GM13977 (cell line): ENCODE measurements around the gene CSNK1D.
A peak's percentile ranks its signal among the peaks of the same experiment; 100 is the strongest.

Experiments
- DNase-seq: peaks from one replicate; pipeline ENCODE4 v3.0.0; 2012; ENCODE audit warnings: low spot score
- in situ Hi-C: fragments of 300-500 bp; cut with MboI; formaldehyde crosslinking; loops from one replicate; pipeline ENCODE4 v1.12.0; 2022; ENCODE audit warnings: low sequenced_read_pairs, low pct_unique_long_range_greater_than_20kb, mixed read lengths, inconsistent platforms; ENCODE audit not compliant: unreplicated experiment
- TF ChIP-seq, protein P1 (sequence below): IDR thresholded peaks from 2 replicates; pipeline ENCODE4 v1.5.1; 2012; ENCODE audit warnings: mild to moderate bottlenecking, control low read depth; ENCODE audit not compliant: insufficient read depth; ENCODE audit errors: extremely low read depth, missing control alignments

CSNK1D gene

DNA sequence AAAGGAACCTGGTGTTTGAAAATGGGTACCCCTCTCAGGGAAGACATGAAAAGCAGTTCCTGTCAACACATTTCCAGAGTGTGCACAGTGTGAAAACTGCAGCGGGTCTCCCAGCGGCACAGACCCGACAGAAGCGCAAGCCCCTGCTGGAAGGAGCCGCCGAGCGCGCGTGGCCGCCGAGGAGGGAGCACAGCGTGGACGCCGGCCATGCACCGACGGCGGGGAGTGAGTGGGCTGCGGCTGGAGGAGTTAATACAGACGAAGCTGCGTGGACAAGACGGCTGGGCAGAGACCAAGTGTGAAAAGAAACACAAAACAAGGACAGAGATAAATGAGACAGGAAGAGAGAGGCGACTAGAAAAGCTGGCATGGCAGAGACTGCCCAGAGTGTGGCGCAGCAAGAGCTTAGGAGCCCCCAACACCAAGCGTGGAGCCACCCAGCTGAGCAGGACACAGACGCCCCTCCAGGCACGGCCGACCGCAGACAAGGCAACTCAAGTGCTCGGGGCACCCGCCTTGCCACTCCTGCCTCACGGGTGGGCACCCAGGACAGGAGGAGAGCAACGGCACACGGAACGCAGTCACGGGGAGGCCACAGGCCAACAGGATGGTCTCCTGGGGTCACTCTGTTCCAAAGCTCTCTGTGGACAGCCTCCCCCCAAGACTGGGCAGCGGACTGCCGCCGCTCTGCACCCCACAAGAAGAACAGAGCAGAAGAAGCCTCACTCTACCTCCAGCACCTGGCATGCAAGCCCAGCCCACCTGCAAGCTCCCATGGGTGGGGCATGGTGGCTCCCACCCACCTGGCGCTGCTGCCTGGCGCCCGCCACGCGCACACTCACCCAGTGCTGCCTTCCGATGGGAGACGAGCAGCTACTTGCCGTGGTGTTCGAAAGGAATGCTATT is 28.1 kb downstream of the CSNK1D start:
- DNase-seq: no peak
- in situ Hi-C loops: no loop called here
- TF ChIP-seq, protein P1, sequence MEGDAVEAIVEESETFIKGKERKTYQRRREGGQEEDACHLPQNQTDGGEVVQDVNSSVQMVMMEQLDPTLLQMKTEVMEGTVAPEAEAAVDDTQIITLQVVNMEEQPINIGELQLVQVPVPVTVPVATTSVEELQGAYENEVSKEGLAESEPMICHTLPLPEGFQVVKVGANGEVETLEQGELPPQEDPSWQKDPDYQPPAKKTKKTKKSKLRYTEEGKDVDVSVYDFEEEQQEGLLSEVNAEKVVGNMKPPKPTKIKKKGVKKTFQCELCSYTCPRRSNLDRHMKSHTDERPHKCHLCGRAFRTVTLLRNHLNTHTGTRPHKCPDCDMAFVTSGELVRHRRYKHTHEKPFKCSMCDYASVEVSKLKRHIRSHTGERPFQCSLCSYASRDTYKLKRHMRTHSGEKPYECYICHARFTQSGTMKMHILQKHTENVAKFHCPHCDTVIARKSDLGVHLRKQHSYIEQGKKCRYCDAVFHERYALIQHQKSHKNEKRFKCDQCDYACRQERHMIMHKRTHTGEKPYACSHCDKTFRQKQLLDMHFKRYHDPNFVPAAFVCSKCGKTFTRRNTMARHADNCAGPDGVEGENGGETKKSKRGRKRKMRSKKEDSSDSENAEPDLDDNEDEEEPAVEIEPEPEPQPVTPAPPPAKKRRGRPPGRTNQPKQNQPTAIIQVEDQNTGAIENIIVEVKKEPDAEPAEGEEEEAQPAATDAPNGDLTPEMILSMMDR: no peak

DNA sequence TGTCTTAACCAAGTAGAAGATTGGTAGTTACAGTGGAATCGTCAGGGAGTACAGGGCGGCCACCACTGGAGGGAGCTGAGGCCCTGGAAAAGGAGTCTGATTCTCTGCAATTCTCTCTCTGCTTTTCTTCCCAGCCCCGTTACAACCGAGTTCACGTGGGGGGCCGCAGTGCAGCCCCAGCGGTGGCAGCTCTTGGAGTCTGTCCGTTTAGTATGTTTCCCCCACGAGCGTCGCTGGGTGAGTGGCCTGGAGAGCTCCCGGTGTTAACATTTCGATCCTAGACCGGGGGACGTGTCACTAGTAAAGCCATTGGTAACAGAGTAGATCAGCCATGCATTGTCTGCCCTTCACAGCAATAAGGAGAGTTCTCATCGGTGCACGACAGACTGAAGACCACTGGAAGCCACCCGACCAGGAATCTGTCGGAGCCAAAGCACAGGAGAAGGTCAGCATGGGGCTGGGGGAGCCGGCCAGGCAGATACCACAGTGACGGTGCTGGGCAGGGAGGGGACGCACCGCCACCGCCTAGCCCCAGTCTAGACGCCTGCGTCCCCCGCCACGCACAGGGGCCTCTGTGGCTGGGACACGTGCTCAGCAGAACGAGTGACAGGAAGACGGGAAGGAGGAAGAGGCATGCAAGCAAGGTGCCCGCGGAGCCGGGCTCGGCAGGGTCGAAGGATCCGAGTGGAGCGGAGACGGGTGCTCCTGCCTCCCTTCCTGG is 28.9 kb downstream of the CSNK1D start:
- DNase-seq: no peak
- in situ Hi-C loops: no loop called here
- TF ChIP-seq, protein P1: peak; percentile 27

DNA sequence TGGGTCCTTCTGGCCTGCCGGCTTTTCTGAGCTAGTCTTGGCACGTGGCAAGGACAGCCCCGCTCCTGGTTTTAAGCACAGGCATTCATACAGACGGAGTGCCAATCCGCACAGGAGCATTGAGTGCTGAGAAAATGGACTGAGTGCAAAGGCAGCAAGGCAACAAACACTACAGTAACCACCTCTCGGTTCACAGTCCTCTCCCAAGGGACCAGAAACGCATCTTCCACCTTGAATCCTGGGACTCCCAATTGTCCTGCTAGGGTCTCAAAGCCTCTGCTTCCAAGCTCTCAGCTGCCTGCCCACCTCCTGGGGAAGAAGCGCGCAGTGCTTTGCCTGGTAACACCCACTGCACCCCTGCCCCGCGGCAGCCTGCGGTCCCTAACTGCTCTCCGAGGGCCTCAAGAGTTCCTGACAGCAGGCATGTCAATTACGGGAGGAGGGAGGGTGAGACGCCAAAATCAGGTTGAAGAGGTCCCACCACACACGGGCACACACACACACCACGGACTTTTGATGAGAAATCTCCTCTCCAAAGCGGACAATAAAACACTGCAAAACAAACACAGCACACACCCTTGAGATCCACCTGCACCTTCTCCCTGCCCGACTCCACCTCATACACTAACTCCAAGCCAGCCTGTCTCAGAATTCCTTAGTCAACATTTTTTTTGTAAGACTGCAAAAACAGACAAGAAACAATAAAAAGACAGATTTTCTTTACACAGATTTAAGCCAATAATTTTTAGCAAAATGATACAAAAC is 29.7 kb downstream of the CSNK1D start:
- TF ChIP-seq, protein P1: no peak
- DNase-seq: no peak
- in situ Hi-C loops: no loop called here

DNA sequence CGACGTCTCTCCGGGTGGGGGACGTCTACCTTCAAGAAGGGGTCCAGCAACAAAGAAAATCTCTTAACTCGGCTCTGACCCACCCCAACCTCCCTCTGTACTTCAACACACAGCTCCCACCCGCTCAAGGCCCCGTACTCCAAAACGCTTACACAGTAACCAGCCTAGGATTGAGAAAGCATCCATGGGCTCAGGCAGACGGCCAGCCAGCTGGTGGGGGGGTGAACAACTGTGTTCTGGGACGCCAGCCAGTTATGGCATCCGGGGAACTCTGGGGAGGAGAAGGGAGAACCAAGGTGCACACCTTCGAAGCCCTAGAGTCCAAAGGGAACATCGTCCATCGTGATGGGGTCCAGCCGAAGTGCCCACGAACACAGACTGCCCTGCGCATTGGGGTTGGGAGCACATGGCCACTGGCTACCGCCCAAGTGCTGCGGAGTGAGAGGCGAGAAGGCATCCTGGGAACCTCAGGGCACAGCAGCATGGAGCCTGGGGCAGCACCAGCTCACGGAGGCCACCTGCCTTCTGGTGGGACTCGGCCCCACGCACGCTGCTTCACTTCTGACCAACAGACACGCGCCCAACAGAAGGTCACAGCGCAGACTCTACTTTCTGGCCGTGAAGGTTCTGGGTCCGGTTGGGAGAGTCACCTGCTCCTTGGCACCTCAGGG is 30.4 kb downstream of the CSNK1D start:
- TF ChIP-seq, protein P1: no peak
- in situ Hi-C loops: no loop called here
- no peak for DNase-seq

DNA sequence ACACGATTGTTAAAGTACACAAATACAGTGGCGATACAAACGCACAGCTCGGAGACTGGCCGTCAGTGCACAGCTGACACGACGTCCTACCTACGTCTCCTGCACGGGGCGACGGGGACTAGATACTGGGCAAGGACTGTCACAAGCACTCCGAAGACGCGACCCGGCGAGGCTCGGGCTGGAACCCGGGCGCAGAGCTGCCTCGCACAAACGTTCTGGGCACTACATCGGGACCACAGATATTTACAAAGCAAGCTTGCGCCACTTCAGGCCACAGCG is 30.9 kb downstream of the CSNK1D start:
- DNase-seq: no peak
- TF ChIP-seq, protein P1: no peak
- in situ Hi-C loops: no loop called here

DNA sequence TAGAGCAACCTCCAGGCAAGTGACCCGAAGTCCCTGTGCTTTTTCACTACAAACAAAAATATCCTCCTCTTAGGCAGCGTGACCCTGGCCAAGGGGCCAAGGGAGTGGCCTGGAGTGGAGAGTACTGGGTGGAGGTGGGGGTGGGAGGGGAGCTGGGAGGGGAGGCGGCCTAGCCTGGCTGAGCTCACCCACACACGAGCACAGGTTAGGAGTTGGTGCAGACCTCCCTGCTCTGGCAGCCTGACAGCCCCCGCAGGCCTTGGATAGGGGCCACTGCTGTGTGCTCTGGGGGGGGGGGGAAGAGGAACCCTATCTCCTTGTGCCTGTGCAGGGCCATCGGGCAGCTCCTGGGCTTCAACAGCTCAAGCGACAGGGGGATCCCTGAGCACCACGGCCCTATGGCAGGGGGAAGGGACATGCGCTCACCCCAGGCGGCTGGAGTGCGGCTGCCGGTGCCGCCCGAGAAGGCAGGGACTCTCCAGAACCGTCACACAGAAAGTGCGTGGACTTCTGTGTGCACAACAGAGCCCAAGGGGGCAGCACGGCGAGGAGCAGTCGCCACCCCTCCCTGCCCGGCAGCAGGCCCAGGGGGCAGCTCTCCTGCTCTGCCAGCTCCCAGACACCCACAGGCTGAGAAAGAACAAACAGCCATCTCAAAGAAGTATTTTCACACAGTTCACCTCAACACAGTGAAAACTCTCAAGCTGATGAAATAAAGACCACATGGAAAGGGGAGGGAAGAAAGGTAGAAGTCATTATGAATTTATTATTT is 31.4 kb downstream of the CSNK1D start:
- TF ChIP-seq, protein P1: no peak
- in situ Hi-C loops: no loop called here
- DNase-seq: no peak
